K562 (cell line): Measurements from ENCODE around the gene PRMT5. TPM values are rescaled to one million over a fixed set of nuclear protein-coding genes. Genes with fewer than 3 reads are reported as not detected.

Source experiments
- CBFA2T2 ChIP-seq: fragments of 450-650 bp; conservative IDR thresholded peaks from 2 replicates; pipeline ENCODE4 v1.6.1; 2017; ENCODE audit warnings: mild to moderate bottlenecking
- CGGBP1 ChIP-seq: fragments of 250-450 bp; sonication (Bioruptor Pico); IDR thresholded peaks from 2 replicates; pipeline ENCODE4 v1.9.0; 2021; ENCODE audit warnings: mild to moderate bottlenecking
- CREB3L1 ChIP-seq: fragments of 450-650 bp; IDR thresholded peaks from 2 replicates; pipeline ENCODE4 v1.6.1; 2014; ENCODE audit warnings: low read depth, mild to moderate bottlenecking, moderate library complexity, borderline replicate concordance
- CTCFL ChIP-seq: IDR thresholded peaks from 2 replicates; pipeline ENCODE4 v1.6.1; 2011; ENCODE audit warnings: borderline replicate concordance, low read depth, mild to moderate bottlenecking, moderate library complexity, low read length; ENCODE audit not compliant: insufficient read depth, poor library complexity, severe bottlenecking
- ELK1 ChIP-seq: sonication (generic); formaldehyde crosslinking; IDR thresholded peaks from 2 replicates; pipeline ENCODE4 v1.8.1; 2022; ENCODE audit warnings: missing genetic modification reagents
- ETV6 ChIP-seq, 3 experiments: fragments of 150-350 bp in 1 of 3; sonication (generic) in 1 of 3; formaldehyde crosslinking in 1 of 3; IDR thresholded peaks; 2 replicates each; pipeline versions ENCODE4 v1.6.1 to v1.8.0; 2014 to 2022; ENCODE audit warnings: borderline replicate concordance in 2 of 3, low read depth in 2 of 3, antibody characterized with exemption in 1 of 3, low read length in 1 of 3, mild to moderate bottlenecking in 1 of 3, missing genetic modification reagents in 1 of 3
- FOSL1 ChIP-seq: fragments of 200-800 bp; sonication (Bioruptor generic); conservative IDR thresholded peaks from 2 replicates; pipeline ENCODE4 v1.6.1; 2016; ENCODE audit warnings: missing genetic modification characterization, missing compliant biosample characterization
- GMEB1 ChIP-seq: fragments of 250-450 bp; sonication (Bioruptor Pico); IDR thresholded peaks from 2 replicates; pipeline ENCODE4 v1.4.0; 2020; ENCODE audit warnings: mild to moderate bottlenecking
- MIER1 ChIP-seq: fragments of 450-650 bp; IDR thresholded peaks from 2 replicates; pipeline ENCODE4 v1.6.1; 2016; ENCODE audit warnings: antibody characterized with exemption, mild to moderate bottlenecking, low read depth
- MXI1 ChIP-seq: IDR thresholded peaks from 2 replicates; pipeline ENCODE4 v1.6.1; 2011; ENCODE audit warnings: low read depth, mild to moderate bottlenecking, improper control_type of control experiment, low read length
- SMARCA4 ChIP-seq: fragments of 450-650 bp; IDR thresholded peaks from 2 replicates; pipeline ENCODE4 v1.6.1; 2016
- STAT5B ChIP-seq: fragments of 250-450 bp; sonication (Bioruptor Pico); IDR thresholded peaks from 2 replicates; pipeline ENCODE4 v1.8.0; 2021; ENCODE audit warnings: mild to moderate bottlenecking, inconsistent platforms
- TOE1 ChIP-seq, 2 experiments: fragments of 450-650 bp in 1 of 2; sonication (generic) in 1 of 2; formaldehyde crosslinking in 1 of 2; IDR thresholded peaks; 2 replicates each; pipeline versions ENCODE4 v1.7.1 to v1.8.0; 2016 to 2022; ENCODE audit warnings: borderline replicate concordance in 2 of 2, mild to moderate bottlenecking in 2 of 2, antibody characterized with exemption in 1 of 2, inconsistent platforms in 1 of 2, low read depth in 1 of 2, missing genetic modification reagents in 1 of 2, moderate library complexity in 1 of 2
- ZFPM2 ChIP-seq: fragments of 250-450 bp; sonication (Bioruptor Pico); IDR thresholded peaks from 2 replicates; pipeline ENCODE4 v1.5.1; 2022; ENCODE audit warnings: mild to moderate bottlenecking
- ZNF280A ChIP-seq: fragments of 450-650 bp; IDR thresholded peaks from 2 replicates; pipeline ENCODE4 v1.6.1; 2018; ENCODE audit warnings: mild to moderate bottlenecking, low read depth; ENCODE audit not compliant: partially characterized antibody
- ZNF431 ChIP-seq: sonication (generic); formaldehyde crosslinking; IDR thresholded peaks from 2 replicates; pipeline ENCODE4 v1.8.0; 2022; ENCODE audit warnings: mild to moderate bottlenecking, missing genetic modification reagents
- ZNF445 ChIP-seq: fragments of 250-450 bp; sonication (Bioruptor Pico); IDR thresholded peaks from 2 replicates; pipeline ENCODE4 v1.4.0; 2020; ENCODE audit warnings: low read depth, mild to moderate bottlenecking, moderate library complexity
- polyA plus RNA-seq, 8 experiments: library from polyadenylated mRNA; depleted of rRNA in 4 of 8; stranded (reverse) in 5 of 8; unstranded in 3 of 8; fragments of >200 nt; fragmentation: Nextera tagmentation in 2 of 8; fragmentation: Illumina TruSeq in 1 of 8; extraction: Ambion mirVana in 2 of 8; extraction: Trizol in 1 of 8; gene quantifications; 2 replicates each; pipeline versions ENCODE4 v1.2.1 to v1.2.3, GENCODE V29; 2011 to 2014; ENCODE audit warnings: inconsistent platforms in 1 of 8, missing spikeins in 1 of 8
- total RNA-seq, 7 experiments: library from RNA; depleted of rRNA in 6 of 7; stranded (reverse); fragments of >200 nt in 6 of 7; fragmentation: Illumina TruSeq in 2 of 7; extraction: Trizol in 2 of 7; gene quantifications; 2 replicates each; pipeline versions ENCODE4 v1.2.1 to v1.2.3, GENCODE V29; 2011 to 2021; ENCODE audit warnings: low replicate concordance in 1 of 7

PRMT5 gene
- total and polyA plus RNA-seq, 9 of the 15 experiments (the other 6 are each of a cell fraction or from before 2014, with no cell fraction given): 114 to 552 (median 222) TPM

GRCh38 chr14:22872033-22872832 is 56.9 kb downstream of the PRMT5 start (continued):
- TF ChIP-seq CTCFL: peak; percentile 66
- TF ChIP-seq ZNF280A: no peak
- TF ChIP-seq SMARCA4: 0 out of 2 replicates have a peak, but pooled peaks have one; percentile 33
- TF ChIP-seq ETV6 (IDR thresholded peaks at IDR 0.05; ENCODE audit: borderline replicate concordance in 1 of 2, low read depth in 2 of 2, low read length in 1 of 2): no peak
- no peak for TF ChIP-seq ETV6 (CRISPR knock-in tag; IDR thresholded peaks at IDR 0.05; ENCODE audit: borderline replicate concordance)
- TF ChIP-seq ZNF445 (CRISPR knock-in tag): no peak
- TF ChIP-seq TOE1 (IDR thresholded peaks at IDR 0.05; ENCODE audit: borderline replicate concordance): no peak
- TF ChIP-seq TOE1 (CRISPR knock-in tag; IDR thresholded peaks at IDR 0.05; ENCODE audit: borderline replicate concordance, low read depth): no peak
- TF ChIP-seq FOSL1 (tag): peak; percentile 3; the same call in 1 of the 2 replicates
- no peak for TF ChIP-seq ZNF431 (CRISPR knock-in tag)
- TF ChIP-seq CBFA2T2: no peak
- no peak for TF ChIP-seq ELK1 (CRISPR knock-in tag)
- TF ChIP-seq CREB3L1: no peak
- TF ChIP-seq CGGBP1: no peak
- no peak for TF ChIP-seq MIER1
- no peak for TF ChIP-seq STAT5B (CRISPR knock-in tag)
- TF ChIP-seq MXI1: no peak
- no peak for TF ChIP-seq GMEB1 (CRISPR knock-in tag)
- TF ChIP-seq ZFPM2: no peak
